Chondrocyte (in vitro differentiated cells): ENCODE measurements around the gene GRB10. TPM values are rescaled to one million over a fixed set of nuclear protein-coding genes. Genes with fewer than 3 reads are reported as not detected.
A peak's percentile ranks its signal among the peaks of the same experiment; 100 is the strongest.

Source experiments
- DNase-seq: peaks from one replicate; pipeline ENCODE4 v3.0.0; 2021; ENCODE audit warnings: mixed read lengths, low spot score
- H3K27ac Mint-ChIP-seq: one replicate; pipeline ENCODE4 v1.8.0; 2021; ENCODE audit warnings: mild to moderate bottlenecking, moderate library complexity, mixed read lengths; ENCODE audit not compliant: unreplicated experiment
- H3K27me3 Mint-ChIP-seq: 2 replicates; pipeline ENCODE4 v1.8.0; 2021; ENCODE audit warnings: low read depth, mixed read lengths
- H3K36me3 Mint-ChIP-seq: 2 replicates; pipeline ENCODE4 v1.8.0; 2021; ENCODE audit warnings: low read depth, mixed read lengths
- H3K4me1 Mint-ChIP-seq: 2 replicates; pipeline ENCODE4 v1.8.0; 2021; ENCODE audit warnings: low read depth, mild to moderate bottlenecking, mixed read lengths
- H3K4me3 Mint-ChIP-seq: one replicate; pipeline ENCODE4 v1.8.0; 2021; ENCODE audit warnings: mild to moderate bottlenecking, moderate library complexity, mixed read lengths; ENCODE audit not compliant: unreplicated experiment
- H3K9me3 Mint-ChIP-seq: 2 replicates; pipeline ENCODE4 v1.8.0; 2021; ENCODE audit warnings: low read depth, mixed read lengths
- total RNA-seq: library from RNA; stranded (reverse); gene quantifications from 3 replicates; pipeline ENCODE4 v1.2.1, GENCODE V29; 2021
- TF ChIP-seq, protein P1 (sequence below): fragments of 200-600 bp; sonication (generic); IDR thresholded peaks from 2 replicates; pipeline ENCODE4 v1.5.0; 2021; ENCODE audit warnings: antibody characterized with exemption, mild to moderate bottlenecking, moderate library complexity

Gene GRB10
- total RNA-seq, 1 donor from 2014 or later: 73.7 TPM

DNA sequence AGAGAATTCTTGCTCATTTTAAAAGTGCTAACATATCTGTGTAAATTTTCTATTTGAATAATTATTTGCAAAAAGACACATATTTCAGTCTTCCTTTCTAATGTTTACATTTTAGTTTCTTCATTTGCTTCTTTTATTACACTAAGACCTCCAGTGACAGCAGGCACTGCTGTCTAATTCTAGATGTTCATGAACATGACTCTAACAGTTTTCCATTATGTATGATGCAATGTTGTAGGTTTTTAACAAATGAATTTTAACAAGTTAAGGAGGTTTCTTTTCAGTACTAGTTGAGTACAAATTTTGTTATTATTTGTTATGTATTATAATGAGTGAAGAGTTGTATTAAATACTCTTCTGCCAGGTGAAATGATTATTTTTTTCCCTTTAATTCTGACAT is 83.6 kb downstream of the GRB10 start:
- Mint-ChIP-seq H3K27ac (peak overlapping the region; percentile 8), H3K9me3 (no peaks in the 10 kb centered on the region), H3K27me3 (no peaks in the 10 kb centered on the region), H3K36me3 (peaks cover 26% of the 10 kb centered on the region), H3K4me3 (no peak overlapping the region), H3K4me1 (peaks cover 26% of the 10 kb centered on the region)
- DNase-seq: no peak
- TF ChIP-seq, protein P1, sequence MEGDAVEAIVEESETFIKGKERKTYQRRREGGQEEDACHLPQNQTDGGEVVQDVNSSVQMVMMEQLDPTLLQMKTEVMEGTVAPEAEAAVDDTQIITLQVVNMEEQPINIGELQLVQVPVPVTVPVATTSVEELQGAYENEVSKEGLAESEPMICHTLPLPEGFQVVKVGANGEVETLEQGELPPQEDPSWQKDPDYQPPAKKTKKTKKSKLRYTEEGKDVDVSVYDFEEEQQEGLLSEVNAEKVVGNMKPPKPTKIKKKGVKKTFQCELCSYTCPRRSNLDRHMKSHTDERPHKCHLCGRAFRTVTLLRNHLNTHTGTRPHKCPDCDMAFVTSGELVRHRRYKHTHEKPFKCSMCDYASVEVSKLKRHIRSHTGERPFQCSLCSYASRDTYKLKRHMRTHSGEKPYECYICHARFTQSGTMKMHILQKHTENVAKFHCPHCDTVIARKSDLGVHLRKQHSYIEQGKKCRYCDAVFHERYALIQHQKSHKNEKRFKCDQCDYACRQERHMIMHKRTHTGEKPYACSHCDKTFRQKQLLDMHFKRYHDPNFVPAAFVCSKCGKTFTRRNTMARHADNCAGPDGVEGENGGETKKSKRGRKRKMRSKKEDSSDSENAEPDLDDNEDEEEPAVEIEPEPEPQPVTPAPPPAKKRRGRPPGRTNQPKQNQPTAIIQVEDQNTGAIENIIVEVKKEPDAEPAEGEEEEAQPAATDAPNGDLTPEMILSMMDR: no peak

DNA sequence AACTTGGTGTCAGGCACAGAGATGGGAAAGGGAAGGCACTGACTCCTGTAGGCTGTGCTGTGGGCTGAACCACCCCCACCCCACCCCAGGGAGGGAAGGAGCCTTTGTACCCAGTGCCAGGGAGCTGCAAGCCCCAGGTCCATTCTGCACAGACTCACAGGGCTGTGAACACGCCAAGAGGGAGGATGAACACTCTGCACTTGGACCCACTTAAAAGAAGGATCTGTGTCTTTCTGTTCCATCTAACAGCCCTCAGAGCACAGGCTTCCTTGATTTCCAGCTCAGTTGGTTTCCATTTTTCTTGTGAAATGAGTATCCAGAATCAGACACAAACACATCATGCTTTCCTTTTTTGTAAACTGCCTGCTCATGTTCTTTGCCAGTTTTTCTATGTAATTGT is 84.9 kb downstream of the GRB10 start:
- Mint-ChIP-seq H3K4me1 (peaks cover 40% of the 10 kb centered on the region), H3K9me3 (no peaks in the 10 kb centered on the region), H3K27me3 (no peaks in the 10 kb centered on the region), H3K4me3 (no peak overlapping the region), H3K36me3 (peaks cover 22% of the 10 kb centered on the region), H3K27ac (no peak overlapping the region)
- DNase-seq: no peak
- TF ChIP-seq, protein P1: no peak

DNA sequence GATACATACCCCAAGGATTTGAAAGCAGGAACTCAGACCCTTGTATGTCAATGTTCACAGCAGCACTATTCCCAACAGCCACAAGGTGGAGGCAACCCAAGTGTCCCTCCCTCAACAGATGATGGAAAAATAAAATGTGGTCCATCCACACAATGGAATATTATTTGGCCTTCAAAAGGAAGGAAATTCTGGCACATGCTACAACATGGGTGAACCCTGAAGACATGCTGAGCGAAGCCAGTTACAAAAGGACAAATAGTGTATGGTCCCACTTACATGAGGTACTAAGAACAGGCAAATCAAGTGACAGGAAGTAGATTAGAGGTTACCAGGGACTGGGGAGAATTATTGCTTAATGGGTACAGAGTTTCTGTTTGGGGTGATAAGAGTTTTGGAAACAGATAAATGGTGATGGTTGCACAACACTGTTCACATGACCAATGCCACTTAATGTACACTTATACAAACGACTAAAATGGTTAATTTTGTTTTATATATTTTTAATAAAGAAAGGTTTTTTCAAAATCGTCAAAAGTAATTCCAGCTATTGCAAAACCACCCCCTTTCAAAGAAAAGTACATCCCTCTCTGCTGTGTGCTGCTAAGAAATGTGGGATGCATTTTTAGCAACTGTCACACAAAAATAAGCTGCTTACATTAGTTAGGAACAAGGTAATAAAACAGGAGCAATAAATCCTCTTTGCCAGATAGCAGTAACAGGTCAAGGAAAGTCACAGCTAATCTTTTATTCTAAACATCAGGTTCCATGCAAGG is 85.7 kb downstream of the GRB10 start:
- peaks cover 22% of the 10 kb centered on the region for H3K36me3 Mint-ChIP-seq
- no peak overlapping the region for H3K4me3 Mint-ChIP-seq
- no peaks in the 10 kb centered on the region for H3K9me3 Mint-ChIP-seq
- no peak overlapping the region for H3K27ac Mint-ChIP-seq
- TF ChIP-seq, protein P1: peak; percentile 77
- DNase-seq: no peak
- no peaks in the 10 kb centered on the region for H3K27me3 Mint-ChIP-seq
- peaks cover 40% of the 10 kb centered on the region for H3K4me1 Mint-ChIP-seq

DNA sequence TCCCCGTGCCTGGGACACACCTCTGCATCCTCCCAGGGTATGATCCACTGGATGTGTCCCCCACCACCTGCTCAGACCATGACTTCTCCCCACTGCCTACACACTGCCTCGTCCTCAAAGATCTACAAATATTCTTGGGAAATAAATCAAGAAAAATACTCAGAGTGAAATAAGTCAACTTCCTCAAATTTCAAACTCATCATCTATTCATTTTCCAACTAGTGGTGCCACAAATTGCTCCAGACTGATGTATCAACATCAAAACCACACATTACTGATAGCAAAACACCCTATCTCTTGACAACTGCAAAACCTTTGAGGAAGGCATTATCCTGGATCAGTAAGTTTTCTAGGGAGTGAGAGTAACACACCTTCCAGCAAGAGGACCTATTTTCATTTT is 87.7 kb downstream of the GRB10 start:
- Mint-ChIP-seq H3K36me3 (peaks cover 11% of the 10 kb centered on the region), H3K4me3 (no peak overlapping the region), H3K27ac (no peak overlapping the region), H3K4me1 (peaks cover 40% of the 10 kb centered on the region), H3K27me3 (no peaks in the 10 kb centered on the region), H3K9me3 (no peaks in the 10 kb centered on the region)
- no peak for DNase-seq
- TF ChIP-seq, protein P1: no peak

DNA sequence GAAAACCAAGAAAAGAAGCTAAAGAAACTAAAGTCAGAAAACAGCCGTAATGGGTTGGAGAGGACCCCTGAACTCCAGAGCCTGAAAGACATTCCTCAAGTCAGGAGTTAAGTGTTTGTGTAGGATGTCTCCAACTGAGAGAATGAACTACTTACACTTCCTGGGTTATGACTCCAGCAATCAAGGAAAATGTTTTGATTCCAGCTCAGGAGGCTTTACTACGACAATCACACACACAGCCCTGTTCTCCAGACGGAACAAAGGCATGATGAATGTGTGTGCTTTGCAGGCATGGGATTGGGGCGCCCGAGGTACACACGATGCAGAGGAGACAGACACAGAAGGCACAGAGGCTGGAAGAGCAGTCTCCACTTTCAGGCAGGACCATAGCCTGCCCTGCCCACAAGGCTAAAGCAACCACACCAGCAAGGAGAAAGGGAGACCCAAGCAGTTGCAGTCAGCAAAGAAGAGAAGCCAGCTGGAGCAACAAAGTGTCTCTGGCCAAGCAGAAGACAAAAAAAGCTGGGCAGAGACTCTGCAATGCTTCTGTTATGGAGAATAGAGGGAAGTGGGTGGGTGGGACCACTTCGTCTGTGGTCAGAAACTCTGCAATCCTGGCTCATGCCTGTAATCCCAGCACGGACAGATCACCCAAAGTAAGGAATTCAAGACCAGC is 89.1 kb downstream of the GRB10 start:
- Mint-ChIP-seq H3K27ac (peak overlapping the region; percentile 62), H3K27me3 (no peaks in the 10 kb centered on the region), H3K9me3 (no peaks in the 10 kb centered on the region), H3K36me3 (peaks cover 18% of the 10 kb centered on the region), H3K4me1 (peaks cover 29% of the 10 kb centered on the region), H3K4me3 (no peak overlapping the region)
- TF ChIP-seq, protein P1: no peak
- DNase-seq: no peak
